HG03175 (cell line): ENCODE data around the gene TMEM229B.
A peak's percentile ranks its signal among the peaks of the same experiment; 100 is the strongest.

Experiments used
- ATAC-seq: cut with Tn5 transposase; IDR thresholded peaks from one replicate; pipeline ENCODE4 v1.9.1; 2021; ENCODE audit warnings: mild to moderate bottlenecking, moderate library complexity; ENCODE audit not compliant: unreplicated experiment

TMEM229B gene

DNA sequence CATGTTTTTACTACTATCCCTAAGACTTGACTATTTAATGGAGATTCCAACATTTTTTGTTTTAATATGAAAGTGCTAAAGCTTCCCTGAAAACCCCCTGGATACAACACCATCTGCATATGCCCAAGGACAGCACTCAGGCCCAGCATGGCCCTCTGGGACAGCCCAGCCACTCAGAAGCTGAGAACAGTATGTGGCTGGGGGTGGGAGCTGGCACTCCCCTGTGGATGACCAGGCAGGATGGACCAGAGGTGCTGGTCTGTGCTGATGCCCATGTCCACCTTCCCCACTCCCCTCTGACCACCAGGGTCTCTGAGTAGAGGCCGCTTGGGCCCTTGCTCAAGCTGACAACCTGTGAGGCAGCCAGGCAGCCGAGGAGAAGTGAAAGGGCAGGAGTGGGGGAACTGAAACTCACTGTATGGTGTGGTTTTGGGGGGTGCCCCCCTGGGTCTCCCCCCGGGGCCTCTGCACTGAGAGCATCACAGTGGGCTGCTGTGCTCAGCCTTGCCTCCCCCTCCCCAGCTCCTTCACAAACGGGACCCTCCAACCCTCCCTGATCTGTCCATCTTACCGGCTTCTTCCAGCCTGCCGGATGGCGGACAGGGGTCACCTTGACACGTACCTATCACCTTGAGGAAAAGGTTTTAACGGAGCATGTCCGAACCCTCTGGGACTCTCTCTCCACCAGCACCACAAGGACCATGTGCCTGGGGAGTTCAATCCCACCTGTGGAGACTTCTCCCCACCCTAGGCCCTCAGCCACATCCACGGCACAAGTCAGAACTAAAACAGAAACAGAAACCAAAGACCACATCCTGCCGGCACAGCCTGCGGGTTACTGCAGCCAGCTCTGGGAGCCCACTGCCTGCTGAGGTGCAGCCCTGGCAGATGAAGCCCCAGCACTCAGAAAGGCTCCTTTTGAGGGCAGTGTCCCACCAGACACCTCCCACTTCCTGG, at the start of gene TMEM229B:
Gene TMEM229B, minus strand, starts transcription at position 785 of the 957 bp plus-strand sequence. CDS start 14,798 bp downstream, outside the sequence.
- ATAC-seq = peak; percentile 93

DNA sequence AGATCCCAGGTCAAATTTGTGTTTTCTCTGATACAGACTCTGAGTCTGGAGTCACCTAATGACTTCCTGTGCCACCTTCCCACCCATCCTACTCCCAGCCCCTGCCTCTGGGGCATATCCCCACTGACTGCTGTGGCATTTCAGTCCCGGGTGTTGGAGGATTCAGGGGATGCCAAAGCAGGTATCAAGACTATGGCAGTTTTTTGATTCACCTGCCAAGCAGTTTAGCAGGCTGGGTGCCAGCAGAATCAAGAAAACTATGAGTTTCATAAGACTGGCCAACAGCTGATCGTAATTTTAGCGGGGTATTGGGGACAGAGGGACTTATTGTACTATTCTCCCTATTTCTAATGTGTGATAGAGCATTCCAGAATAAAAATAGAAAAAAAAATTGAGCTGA, 49.2 kb upstream of the TMEM229B start:
- no peak for ATAC-seq

DNA sequence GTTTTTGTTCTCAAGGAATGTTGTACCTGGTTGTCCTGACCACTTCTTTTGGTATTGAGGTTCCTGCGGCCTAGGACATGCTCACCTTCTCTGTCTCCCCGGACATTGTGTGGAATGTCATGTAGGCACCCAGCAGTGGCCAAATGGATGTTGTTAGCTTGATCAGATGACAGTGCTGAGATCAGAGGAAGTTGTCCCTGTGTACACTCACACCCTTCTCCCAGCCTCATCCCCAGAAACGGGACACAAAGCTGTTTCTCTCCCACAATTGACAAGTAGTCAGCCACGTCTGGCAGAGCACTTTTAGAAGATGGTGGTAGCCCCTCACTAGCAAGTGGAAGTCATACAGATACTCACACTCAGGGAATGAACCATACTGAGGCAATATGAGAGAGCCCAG, 47.6 kb upstream of the TMEM229B start:
- ATAC-seq = no peak

DNA sequence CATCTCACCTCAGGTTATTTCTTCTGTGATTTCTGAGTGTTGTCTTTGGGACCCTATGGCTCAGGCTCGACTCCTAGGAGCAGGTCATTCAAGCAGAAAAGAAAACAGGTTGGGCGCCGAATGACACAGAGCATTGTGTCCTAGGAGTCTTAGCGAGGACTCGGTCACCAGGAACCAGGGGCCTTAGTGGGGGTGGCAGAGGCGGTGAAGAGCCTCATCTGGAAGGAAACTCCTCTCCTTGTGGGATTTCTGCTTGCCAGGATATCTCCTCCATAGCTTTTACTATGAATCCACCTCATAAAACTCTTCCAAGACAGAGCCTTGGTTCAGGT, 45.2 kb upstream of the TMEM229B start:
- ATAC-seq = no peak

DNA sequence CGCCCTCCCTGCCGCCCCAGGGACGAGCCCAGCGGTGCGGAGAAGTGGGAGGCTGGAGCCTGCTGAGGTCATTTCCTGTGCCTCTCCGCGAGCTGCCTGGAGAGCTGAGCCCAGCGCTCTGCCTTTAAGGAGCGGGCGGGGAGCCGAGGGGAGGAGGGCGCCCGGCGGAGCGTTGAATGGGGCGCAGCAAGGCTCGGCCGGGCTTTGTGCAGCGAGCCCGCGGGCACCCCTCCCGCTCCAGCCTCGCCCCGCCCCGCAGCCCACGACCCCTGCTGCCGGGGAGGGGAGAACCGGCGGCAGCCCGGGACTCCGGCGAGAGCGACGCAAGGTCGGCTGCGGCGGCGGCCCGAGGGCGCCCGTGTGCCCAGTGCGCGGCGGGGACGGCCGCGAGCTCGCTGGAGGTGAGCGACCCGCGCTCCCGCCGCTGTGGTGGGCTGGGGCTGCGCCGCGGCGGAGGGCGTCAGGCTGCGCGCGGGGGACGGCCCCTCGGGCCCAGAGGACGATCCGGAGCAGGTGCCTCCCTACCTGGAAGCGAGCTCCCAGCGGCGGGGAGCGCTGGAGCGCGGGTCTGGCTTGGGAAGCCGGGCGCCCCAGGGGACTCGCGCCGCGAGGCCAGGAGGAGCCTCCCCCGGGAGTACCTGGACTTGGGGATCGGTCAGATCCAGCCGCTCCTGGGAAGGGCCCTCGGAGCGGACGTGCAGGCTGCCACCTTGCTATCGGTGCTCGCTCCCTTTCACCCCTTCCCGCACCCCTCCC, 44.7 kb upstream of the TMEM229B start, which contains the start of gene PLEKHH1:
Gene PLEKHH1, plus strand, starts transcription at position 293 of the 756 bp plus-strand sequence. CDS start 8,578 bp downstream, outside the sequence.
- peak; percentile 63 for ATAC-seq

DNA sequence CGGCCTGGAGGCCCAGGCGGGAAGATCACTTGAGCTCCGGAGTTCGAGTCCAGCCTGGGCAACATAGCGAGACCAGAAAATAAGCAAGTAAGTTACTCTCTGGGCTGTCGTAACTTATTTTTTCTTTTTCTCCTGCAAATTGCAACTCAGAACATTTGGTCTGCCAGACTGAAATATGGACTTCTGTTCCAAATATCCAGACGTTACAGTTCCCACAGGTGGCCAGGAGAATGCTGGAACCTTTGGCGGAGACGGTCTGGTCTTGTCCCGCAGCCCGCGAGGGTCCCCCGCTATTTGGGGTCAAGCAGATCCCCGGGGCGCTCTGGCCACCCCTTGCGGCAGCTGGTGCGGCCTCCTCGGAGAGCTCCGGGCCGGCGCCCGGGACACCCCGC, 44.1 kb upstream of the TMEM229B start:
- ATAC-seq = no peak

DNA sequence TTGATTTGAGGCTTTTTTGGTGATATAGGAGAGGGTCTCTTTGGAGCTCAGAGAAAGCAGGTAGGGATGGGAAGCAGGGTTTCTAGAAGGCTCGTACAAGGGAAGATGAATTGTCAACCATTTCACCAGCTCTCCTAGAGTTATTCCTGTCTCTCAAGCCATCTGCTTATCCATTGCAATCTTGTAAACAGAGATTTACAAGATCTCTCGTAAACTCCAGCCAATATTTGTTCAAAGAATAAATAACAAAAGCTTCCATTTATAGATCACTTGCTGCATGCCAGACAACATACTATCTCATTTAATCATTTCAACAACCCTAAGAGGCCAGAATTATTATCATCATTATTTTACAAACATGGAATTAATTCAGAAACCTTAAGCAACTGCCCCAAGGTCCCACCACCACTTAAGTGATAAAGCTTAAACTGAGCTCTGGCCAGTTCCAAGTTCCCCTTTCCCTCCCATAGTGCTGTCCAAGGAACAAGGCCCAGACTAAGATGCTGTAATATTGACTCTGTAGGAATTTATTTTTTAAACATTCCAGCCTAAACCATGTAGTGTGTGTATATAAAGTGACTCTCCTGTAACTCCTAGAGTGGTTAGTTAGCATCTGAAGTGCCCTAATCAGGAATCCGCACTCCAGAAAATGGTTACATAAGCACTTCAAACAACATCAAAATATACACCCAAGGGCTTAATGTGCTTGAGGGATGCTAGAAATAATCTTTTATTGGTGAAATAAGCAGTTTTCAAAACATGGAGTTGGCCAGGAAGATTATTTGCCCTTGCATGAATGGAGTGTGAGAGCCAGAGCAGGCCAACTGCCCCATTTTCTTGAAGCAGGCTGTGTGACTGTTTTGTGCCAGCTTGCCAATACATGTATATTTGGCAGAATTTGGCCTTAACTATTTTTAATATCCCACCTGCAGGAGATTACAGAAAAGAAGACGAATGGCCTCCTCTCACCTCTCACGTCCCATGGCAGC, 41.7 kb upstream of the TMEM229B start:
- no peak for ATAC-seq

DNA sequence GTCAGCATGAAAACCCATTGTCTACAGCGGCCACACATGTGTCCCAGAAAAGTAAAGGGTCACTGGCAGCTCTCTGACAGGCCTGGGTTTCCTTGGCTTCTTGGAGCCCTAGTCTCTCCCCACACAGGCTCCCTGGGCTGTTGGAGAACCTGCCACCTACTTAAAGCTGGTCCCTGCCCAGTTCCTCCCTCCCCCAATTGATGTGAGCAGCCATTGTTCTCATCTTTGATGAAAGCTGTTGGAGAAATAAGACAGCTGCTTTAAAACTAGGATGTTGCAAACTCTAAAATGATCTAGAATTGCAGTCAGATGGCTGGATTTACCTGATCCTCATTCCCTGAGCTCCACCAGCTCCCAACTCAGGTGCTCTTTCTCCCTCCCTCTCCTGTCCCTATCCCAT, 39.8 kb upstream of the TMEM229B start:
- no peak for ATAC-seq

DNA sequence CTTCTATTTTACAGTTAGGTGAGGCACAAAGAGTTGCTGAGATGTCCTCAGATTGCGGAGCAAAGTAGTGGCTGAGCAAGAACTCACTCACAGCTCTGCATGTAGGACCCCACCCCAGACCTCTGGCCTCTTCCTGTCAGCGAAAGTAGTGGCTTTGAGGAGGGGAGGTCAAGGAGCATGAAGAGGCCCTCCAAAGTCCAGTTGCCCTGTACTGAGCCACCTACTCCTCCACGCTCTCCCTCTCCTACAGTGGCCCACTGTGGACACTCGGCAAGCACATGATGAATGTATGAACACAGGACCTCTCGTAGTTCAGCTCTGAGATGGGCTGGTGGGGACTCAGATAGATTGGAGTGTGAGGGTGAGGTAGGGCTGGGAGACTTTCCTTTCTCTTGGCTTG, 39.2 kb upstream of the TMEM229B start:
- ATAC-seq = no peak

DNA sequence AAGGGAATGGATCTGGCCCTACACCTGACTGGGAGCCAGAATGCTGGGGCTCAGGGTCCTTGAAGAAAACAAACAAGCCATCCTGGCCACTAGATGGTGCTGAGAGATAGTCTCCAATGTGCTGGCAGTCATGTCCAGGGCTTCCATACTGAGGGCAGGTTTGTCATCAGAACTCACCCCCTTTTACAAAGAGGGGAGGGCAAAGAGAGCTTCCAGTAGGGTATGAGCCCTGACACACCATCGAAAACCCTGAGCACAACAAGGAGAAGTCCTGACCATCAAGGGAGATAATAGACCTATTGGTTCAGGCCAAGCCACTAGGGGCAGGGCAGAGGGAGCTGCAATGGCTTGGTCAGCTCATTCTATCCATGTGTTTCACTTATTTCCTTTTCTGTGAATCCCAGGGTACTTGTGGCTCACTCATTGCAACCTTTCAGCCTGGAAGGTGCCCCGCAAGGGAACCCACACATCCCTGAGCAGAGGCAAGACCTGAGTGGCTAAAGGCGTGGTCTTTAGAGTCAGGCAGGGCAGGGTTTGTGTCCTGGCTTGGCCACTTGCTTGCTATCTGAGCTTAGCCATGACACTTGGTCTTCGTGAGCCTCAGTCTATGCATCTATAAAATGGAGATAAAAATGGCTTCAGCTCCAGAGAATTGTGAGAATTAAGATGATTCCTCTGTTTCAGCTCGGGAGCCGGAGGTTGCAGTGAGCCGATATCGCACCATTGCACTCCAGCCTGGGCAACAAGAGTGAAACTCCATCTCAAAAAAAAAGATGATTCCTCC, 38.3 kb upstream of the TMEM229B start:
- no peak for ATAC-seq

DNA sequence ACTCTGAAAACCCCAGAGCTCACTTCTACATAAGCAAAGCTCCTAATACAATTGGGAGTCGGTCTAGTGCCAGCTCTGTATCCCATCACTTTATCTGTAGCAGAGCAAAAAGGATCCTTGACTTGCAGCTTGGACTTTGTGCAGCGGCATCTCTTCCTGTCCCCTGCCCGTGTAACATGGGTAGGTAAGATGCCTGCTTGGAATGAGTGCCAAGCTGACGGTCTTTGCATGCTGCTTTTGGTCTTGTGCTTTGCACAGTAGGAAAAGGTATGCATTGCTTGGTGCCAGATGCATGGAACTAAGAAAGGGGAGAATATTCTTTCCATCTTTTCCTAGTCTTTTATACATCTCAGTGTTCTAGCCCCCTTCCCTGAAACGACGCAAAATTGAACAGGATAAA, 37.7 kb upstream of the TMEM229B start:
- ATAC-seq = no peak

DNA sequence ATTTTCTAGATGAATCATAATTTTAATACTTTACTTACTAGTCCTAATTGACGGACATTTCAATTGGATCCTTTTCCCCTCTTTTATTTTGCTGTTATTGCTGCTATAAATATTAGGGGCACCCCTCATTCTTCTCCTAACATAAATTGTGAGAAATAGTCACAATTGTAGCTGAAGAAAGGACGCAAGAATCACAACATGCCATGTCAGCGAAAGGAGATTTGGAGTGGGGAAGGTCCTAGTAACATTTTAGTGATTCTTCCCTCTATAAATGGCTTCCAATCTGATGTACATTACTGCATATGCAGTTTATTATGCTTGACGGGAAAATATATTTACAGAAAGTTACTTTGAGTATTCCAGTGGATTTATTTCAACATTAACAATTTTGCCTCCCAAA, 36.9 kb upstream of the TMEM229B start:
- ATAC-seq = no peak

DNA sequence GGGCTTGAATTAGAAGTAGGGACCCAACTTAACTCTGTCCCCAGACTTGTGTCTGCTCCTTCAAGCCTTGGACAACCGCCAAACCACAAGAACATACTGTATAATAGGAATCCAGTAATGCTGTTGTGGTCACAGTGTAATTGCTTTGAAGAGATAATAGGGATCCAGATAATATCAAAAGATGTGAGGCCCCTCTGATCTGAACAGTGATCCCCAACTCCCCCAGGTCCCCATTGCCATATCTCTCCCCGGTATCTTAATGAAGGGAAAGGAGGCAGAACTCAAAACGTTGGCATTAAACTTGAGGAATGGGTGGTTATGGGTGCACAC, 36.1 kb upstream of the TMEM229B start:
- no peak for ATAC-seq

DNA sequence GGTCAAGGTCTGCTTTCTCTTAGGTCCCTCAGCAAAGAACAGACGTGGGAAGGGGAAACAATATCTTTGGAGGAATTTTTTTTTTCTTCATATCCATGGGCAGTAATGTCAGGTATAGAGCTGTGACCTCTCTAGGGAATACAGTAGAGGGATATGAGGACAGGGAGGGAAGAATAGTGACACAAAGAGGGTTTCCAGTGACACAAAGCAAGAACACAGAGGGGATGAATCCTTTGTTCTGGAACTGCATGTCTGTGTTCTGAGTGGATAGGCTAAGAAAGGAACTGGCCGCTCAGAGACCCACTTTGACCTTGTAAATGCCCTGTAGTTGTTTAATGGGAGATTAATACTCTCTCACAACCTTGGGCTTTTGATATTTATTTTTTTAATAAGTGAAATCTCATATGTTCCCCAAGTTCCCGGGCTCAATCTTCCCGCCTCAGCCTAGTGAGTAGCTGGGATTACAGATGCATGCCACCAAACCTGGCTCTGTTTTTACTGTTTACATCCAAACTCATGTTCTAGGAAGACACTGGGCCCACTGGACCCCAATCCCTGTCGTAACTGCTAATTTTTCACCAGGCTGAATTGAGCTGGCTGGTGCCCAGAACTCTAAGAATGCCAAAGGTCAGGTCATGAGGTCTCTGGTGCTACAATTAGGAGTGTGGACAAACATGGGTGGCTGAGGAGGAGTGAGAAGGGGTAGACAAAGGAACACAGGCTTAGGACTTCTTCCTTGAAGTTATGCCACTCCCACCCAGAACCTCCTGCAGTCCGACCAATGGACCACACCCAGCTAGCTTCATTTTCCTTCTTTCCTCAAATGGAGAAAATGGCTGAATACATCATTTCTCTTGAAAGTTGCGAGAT, 35.5 kb upstream of the TMEM229B start:
- no peak for ATAC-seq

DNA sequence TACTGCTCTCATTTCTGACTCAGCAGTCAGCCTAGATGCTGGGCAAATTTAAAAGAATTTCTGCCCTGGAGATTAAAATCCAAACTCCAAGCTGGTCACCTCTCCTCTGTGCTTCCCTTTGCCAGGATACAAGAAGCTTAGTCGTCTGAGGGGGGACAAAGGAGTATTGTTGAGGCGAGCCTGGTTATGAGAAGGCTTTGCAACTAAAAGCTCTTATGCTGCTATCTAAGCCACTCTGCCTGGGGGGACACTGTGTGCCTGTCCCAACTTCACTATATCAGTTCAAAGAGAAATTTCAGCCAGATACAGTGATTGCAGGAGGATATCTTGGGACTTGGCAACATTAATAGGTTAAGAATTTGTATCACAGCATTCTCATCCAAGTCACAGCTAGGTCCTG, 33.7 kb upstream of the TMEM229B start:
- no peak for ATAC-seq

DNA sequence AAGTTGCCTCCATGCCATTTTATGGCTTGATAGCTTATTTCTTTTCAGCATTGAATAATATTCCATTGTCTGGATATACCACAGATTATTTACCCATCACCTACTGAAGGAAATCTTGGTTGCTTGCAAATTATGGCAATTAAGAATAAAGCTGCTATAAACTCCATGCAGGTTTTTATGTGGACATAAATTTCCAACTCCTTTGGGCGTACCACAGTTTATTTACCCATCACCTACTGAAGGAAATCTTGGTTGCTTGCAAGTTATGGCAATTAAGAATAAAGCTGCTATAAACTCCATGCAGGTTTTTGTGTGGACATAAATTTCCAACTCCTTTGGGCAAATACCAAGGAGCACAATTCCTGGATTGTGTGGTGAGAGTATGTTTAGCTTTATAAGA, 32.0 kb upstream of the TMEM229B start:
- no peak for ATAC-seq

DNA sequence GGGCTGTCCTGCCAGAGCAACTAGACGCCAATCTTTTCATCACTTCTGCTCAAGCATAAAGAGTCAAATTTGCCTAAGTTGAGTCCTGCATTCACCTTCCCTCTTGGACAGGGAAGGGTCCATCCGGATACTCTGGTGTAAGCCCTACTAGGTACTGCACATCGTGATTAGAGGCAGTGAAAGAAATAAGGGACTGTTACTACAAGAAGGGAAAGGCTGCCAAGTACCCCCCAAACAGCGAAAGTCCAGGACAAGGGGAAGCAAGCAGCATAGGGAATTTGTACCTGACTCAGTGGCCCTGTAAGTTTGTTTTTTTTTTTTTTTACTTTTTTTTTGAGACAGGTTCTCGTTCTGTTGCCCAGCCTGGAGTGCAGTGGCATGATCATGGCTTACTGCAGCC, 30.9 kb upstream of the TMEM229B start:
- no peak for ATAC-seq

DNA sequence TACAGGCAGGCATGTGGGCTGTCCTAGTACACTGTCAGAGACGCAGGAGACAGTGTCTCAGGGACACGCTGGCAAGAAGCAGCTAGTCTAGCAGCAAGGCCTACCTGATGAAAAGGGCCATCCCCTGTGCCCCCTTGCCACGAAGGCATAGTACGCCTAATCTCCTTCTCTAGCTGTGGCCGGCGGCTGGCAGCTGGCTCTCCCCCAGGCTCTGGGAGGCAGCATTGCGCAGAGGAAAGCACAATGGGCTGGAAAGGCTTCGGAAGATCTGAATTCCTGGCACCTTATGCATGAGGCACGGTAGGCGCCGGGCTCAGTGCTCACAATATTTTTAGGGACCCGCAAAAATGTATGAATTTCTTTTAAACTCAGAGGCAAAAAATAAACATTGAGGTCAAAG, 28.6 kb upstream of the TMEM229B start:
- ATAC-seq = no peak

DNA sequence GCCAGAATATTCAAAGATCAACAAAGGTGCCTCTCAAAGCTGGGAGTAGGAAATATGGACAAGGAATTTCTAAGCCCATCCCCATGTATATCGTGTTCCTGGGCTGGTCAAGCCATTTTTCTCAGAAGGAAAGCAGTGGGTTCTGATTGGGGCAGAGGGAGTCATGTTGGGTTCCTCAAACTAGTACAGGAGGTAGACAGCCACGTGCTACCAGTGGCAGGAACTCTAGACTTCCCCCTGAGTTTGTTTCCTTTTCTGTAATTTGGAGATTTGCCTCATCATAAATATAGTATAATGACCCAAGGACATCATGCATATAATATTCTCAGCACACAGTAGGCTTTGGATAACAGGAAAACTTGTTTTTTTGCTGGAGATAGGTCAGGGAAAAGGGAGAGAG, 28.2 kb upstream of the TMEM229B start:
- no peak for ATAC-seq
